Stimulated activated CD4-positive, alpha-beta T cell treated with anti-CD3 and anti-CD28 coated beads, Interleukin-1b, Interleukin-23, amount 100 ng/mL, for 48 hours (primary cell): ENCODE results near the gene SPATA17.
"Not testable (repeated sequence)": the region's sequence is repeated elsewhere in the genome, so short reads cannot be mapped to it uniquely, and the experiment has no call there.

Source experiments
- DNase-seq: peaks from one replicate; pipeline ENCODE4 v3.0.0-alpha.2; 2020

The SPATA17 gene

GRCh38 chr1:217681806-217682205 is 50.7 kb downstream of the SPATA17 start:
- no peak for DNase-seq

GRCh38 chr1:217687511-217687910 is 56.4 kb downstream of the SPATA17 start:
- DNase-seq = no peak

- not testable (repeated sequence) for DNase-seq
Observed at GRCh38 chr1:217696140-217696539, 65.0 kb downstream of the SPATA17 start.

GRCh38 chr1:217703326-217703725 is 72.2 kb downstream of the SPATA17 start:
- no peak for DNase-seq

- DNase-seq = no peak
Observed at GRCh38 chr1:217712925-217713597, 81.9 kb downstream of the SPATA17 start.

- DNase-seq = no peak
Observed at GRCh38 chr1:217715681-217716080, 84.5 kb downstream of the SPATA17 start.

GRCh38 chr1:217717959-217718358 is 86.8 kb downstream of the SPATA17 start:
- DNase-seq = no peak

- DNase-seq = no peak
Observed at GRCh38 chr1:217718873-217719272, 87.7 kb downstream of the SPATA17 start.

- no peak for DNase-seq
Observed at GRCh38 chr1:217721692-217722091, 90.5 kb downstream of the SPATA17 start.

GRCh38 chr1:217734973-217735372 is 103.8 kb downstream of the SPATA17 start:
- DNase-seq = no peak

GRCh38 chr1:217747156-217747769 is 116.1 kb downstream of the SPATA17 start:
- no peak for DNase-seq

- no peak for DNase-seq
Observed at GRCh38 chr1:217769768-217770167, 138.6 kb downstream of the SPATA17 start.

- no peak for DNase-seq
Observed at GRCh38 chr1:217770918-217771317, 139.8 kb downstream of the SPATA17 start.

GRCh38 chr1:217776693-217777092 is 145.5 kb downstream of the SPATA17 start:
- DNase-seq = no peak

- DNase-seq = no peak
Observed at GRCh38 chr1:217781056-217781455, 149.9 kb downstream of the SPATA17 start.

GRCh38 chr1:217791091-217791490 is 159.9 kb downstream of the SPATA17 start:
- no peak for DNase-seq

GRCh38 chr1:217805792-217806191 is 174.6 kb downstream of the SPATA17 start:
- DNase-seq = no peak

GRCh38 chr1:217812175-217812574 is 181.0 kb downstream of the SPATA17 start:
- DNase-seq = no peak

- DNase-seq = no peak
Observed at GRCh38 chr1:217813031-217813430, 181.9 kb downstream of the SPATA17 start.

- no peak for DNase-seq
Observed at GRCh38 chr1:217837691-217838090, 206.5 kb downstream of the SPATA17 start.

- no peak for DNase-seq
Observed at GRCh38 chr1:217839161-217839560, 208.0 kb downstream of the SPATA17 start.

GRCh38 chr1:217846733-217847132 is 215.6 kb downstream of the SPATA17 start:
- no peak for DNase-seq

- no peak for DNase-seq
Observed at GRCh38 chr1:217847643-217848042, 216.5 kb downstream of the SPATA17 start.

- DNase-seq = no peak
Observed at GRCh38 chr1:217856342-217857034, 225.3 kb downstream of the SPATA17 start.
